Measurements from ENCODE around the gene PNPLA6. TPM values are rescaled to one million over a fixed set of nuclear protein-coding genes. Genes with fewer than 3 reads are reported as not detected.
A peak's percentile ranks its signal among the peaks of the same experiment; 100 is the strongest.

PNPLA6 gene
- 10 to 100 TPM in 1 of 3 donors, 1 to 10 TPM in 2; 4.9 to 17.5 (median 9.8) TPM for polyA plus RNA-seq

GRCh38 chr19:7535047-7535997 is at the start of gene PNPLA6:
TSS of gene PNPLA6 (plus strand) at chr19:7535717. CDS start at chr19:7535789, 72 bp downstream.
- peaks cover 0 to 3% (median 2%) of the 10 kb centered on the region in 3 donors for H3K27me3 Mint-ChIP-seq (ENCODE audit: low read depth in 3 of 3)
- peaks cover 1 to 5% (median 3%) of the 10 kb centered on the region in 3 donors for H3K36me3 Mint-ChIP-seq
- H3K9me3 Mint-ChIP-seq: no peaks in the 10 kb centered on the region
- H3K4me1 Mint-ChIP-seq: peaks cover 28 to 36% of the 10 kb centered on the region in 2 donors
- H3K4me3 Mint-ChIP-seq: peak within 1 kb of the TSS; percentile 92 to 95 (median 93)
- peak; percentile 88 to 89 (median 88) for DNase-seq
- peak within 1 kb of the TSS; percentile 78 to 92 (median 89) for H3K27ac Mint-ChIP-seq

- Mint-ChIP-seq H3K36me3 (no peaks in the 10 kb centered on the region), H3K4me1 (peaks cover 8 to 16% of the 10 kb centered on the region in 2 donors), H3K4me3 (no peak overlapping the region), H3K27ac (peak overlapping the region in 2 of 6 donors; percentile 46 to 53), H3K9me3 (no peaks in the 10 kb centered on the region), H3K27me3 (ENCODE audit: low read depth in 3 of 3) (peaks cover 0 to 15% (median 11%) of the 10 kb centered on the region in 3 donors)
- DNase-seq: no peak
Observed at GRCh38 chr19:7486923-7487322, 48.6 kb upstream of the PNPLA6 start.

- Mint-ChIP-seq H3K36me3 (no peaks in the 10 kb centered on the region), H3K9me3 (no peaks in the 10 kb centered on the region), H3K27me3 (ENCODE audit: low read depth in 3 of 3) (peaks cover 0 to 9% (median 8%) of the 10 kb centered on the region in 3 donors), H3K27ac (peak within 1 kb of the TSS; percentile 78 to 90 (median 86)), H3K4me3 (peak within 1 kb of the TSS; percentile 83 to 91 (median 87)), H3K4me1 (peaks cover 14 to 28% of the 10 kb centered on the region in 2 donors)
- DNase-seq: peak; percentile 89 to 91 (median 90)
Observed at GRCh38 chr19:7488736-7489353, 46.7 kb upstream of the PNPLA6 start, which contains the start of gene PEX11G. TSS of gene PEX11G (minus strand) at chr19:7489035. CDS start at chr19:7489010, 25 bp downstream.

- H3K27me3 Mint-ChIP-seq (ENCODE audit: low read depth in 3 of 3): peaks cover 0 to 8% (median 7%) of the 10 kb centered on the region in 3 donors
- no peak for DNase-seq
- H3K9me3 Mint-ChIP-seq: no peaks in the 10 kb centered on the region
- no peaks in the 10 kb centered on the region for H3K36me3 Mint-ChIP-seq
- peaks cover 14 to 28% of the 10 kb centered on the region in 2 donors for H3K4me1 Mint-ChIP-seq
- H3K4me3 Mint-ChIP-seq: peak overlapping the region; percentile 77 to 91 (median 86)
- peak overlapping the region in 5 of 6 donors; percentile 53 to 87 (median 86) for H3K27ac Mint-ChIP-seq
Observed at GRCh38 chr19:7489609-7490044, 45.9 kb upstream of the PNPLA6 start.

- peak; percentile 33 to 42 (median 37) for DNase-seq
- no peak overlapping the region for H3K4me3 Mint-ChIP-seq
- peaks cover 0 to 15% (median 7%) of the 10 kb centered on the region in 3 donors for H3K27me3 Mint-ChIP-seq (ENCODE audit: low read depth in 3 of 3)
- peak overlapping the region in 2 of 6 donors; percentile 23 to 83 for H3K27ac Mint-ChIP-seq
- no peaks in the 10 kb centered on the region for H3K36me3 Mint-ChIP-seq
- no peaks in the 10 kb centered on the region for H3K9me3 Mint-ChIP-seq
- H3K4me1 Mint-ChIP-seq: peaks cover 14 to 28% of the 10 kb centered on the region in 2 donors
Observed at GRCh38 chr19:7492142-7492541, 43.4 kb upstream of the PNPLA6 start.

- peaks cover 0 to 14% (median 7%) of the 10 kb centered on the region in 3 donors for H3K27me3 Mint-ChIP-seq (ENCODE audit: low read depth in 3 of 3)
- H3K36me3 Mint-ChIP-seq: no peaks in the 10 kb centered on the region
- H3K9me3 Mint-ChIP-seq: no peaks in the 10 kb centered on the region
- H3K4me1 Mint-ChIP-seq: peaks cover 14 to 28% of the 10 kb centered on the region in 2 donors
- H3K4me3 Mint-ChIP-seq: peak overlapping the region in 1 of 5 donors; percentile 22
- no peak for DNase-seq
- H3K27ac Mint-ChIP-seq: peak overlapping the region in 4 of 6 donors; percentile 17 to 65 (median 30)
Observed at GRCh38 chr19:7492558-7492957, 43.0 kb upstream of the PNPLA6 start.

GRCh38 chr19:7494416-7495098 is 41.0 kb upstream of the PNPLA6 start:
- peaks cover 0 to 15% (median 7%) of the 10 kb centered on the region in 3 donors for H3K27me3 Mint-ChIP-seq (ENCODE audit: low read depth in 3 of 3)
- no peak overlapping the region for H3K27ac Mint-ChIP-seq
- H3K4me3 Mint-ChIP-seq: no peak overlapping the region

GRCh38 chr19:7497292-7497691 is 38.2 kb upstream of the PNPLA6 start:
- DNase-seq: no peak
- H3K27me3 Mint-ChIP-seq (ENCODE audit: low read depth in 3 of 3): peaks cover 0 to 24% (median 12%) of the 10 kb centered on the region in 3 donors
- H3K27ac Mint-ChIP-seq: no peak overlapping the region
- H3K4me3 Mint-ChIP-seq: no peak overlapping the region
- H3K4me1 Mint-ChIP-seq: peaks cover 4 to 9% of the 10 kb centered on the region in 2 donors
- H3K9me3 Mint-ChIP-seq: no peaks in the 10 kb centered on the region
- H3K36me3 Mint-ChIP-seq: no peaks in the 10 kb centered on the region

More at GRCh38 chr19:7494416-7495098, 41.0 kb upstream of the PNPLA6 start:
- Mint-ChIP-seq H3K4me1 (peaks cover 8 to 22% of the 10 kb centered on the region in 2 donors), H3K36me3 (no peaks in the 10 kb centered on the region), H3K9me3 (no peaks in the 10 kb centered on the region)
- DNase-seq: no peak

GRCh38 chr19:7500811-7501450 is 34.6 kb upstream of the PNPLA6 start:
- Mint-ChIP-seq H3K36me3 (no peaks in the 10 kb centered on the region), H3K27me3 (ENCODE audit: low read depth in 3 of 3) (peaks cover 5 to 37% (median 16%) of the 10 kb centered on the region in 3 donors), H3K4me1 (peaks cover 6 to 8% of the 10 kb centered on the region in 2 donors), H3K27ac (no peak overlapping the region), H3K9me3 (no peaks in the 10 kb centered on the region), H3K4me3 (no peak overlapping the region)
- no peak for DNase-seq

GRCh38 chr19:7502552-7502951 is 33.0 kb upstream of the PNPLA6 start:
- Mint-ChIP-seq H3K4me3 (no peak overlapping the region), H3K9me3 (no peaks in the 10 kb centered on the region), H3K27me3 (ENCODE audit: low read depth in 3 of 3) (peaks cover 6 to 37% (median 16%) of the 10 kb centered on the region in 3 donors), H3K4me1 (peaks cover 6 to 10% of the 10 kb centered on the region in 2 donors), H3K27ac (no peak overlapping the region), H3K36me3 (no peaks in the 10 kb centered on the region)
- no peak for DNase-seq

GRCh38 chr19:7504684-7505083 is 30.8 kb upstream of the PNPLA6 start:
- Mint-ChIP-seq H3K27ac (no peak overlapping the region), H3K27me3 (ENCODE audit: low read depth in 3 of 3) (peaks cover 10 to 34% (median 12%) of the 10 kb centered on the region in 3 donors), H3K36me3 (no peaks in the 10 kb centered on the region), H3K4me3 (no peak overlapping the region), H3K4me1 (peaks cover 6 to 10% of the 10 kb centered on the region in 2 donors), H3K9me3 (no peaks in the 10 kb centered on the region)
- DNase-seq: no peak

GRCh38 chr19:7505288-7505681 is 30.2 kb upstream of the PNPLA6 start:
- no peak overlapping the region for H3K4me3 Mint-ChIP-seq
- H3K9me3 Mint-ChIP-seq: no peaks in the 10 kb centered on the region
- peaks cover 7 to 33% (median 13%) of the 10 kb centered on the region in 3 donors for H3K27me3 Mint-ChIP-seq (ENCODE audit: low read depth in 3 of 3)
- no peaks in the 10 kb centered on the region for H3K36me3 Mint-ChIP-seq
- H3K4me1 Mint-ChIP-seq: peaks cover 6 to 10% of the 10 kb centered on the region in 2 donors
- DNase-seq: no peak
- no peak overlapping the region for H3K27ac Mint-ChIP-seq

Data from immature natural killer cell (primary cell).